Neural progenitor cell (in vitro differentiated cells): ENCODE results near the gene ACAD10.

Source experiments
- EZH2 ChIP-seq: fragments of 200-600 bp; sonication (generic); IDR thresholded peaks from 2 replicates; pipeline ENCODE4 v1.6.1; 2017; ENCODE audit warnings: antibody characterized with exemption, mild to moderate bottlenecking, moderate library complexity
- EZH2phosphoT487 ChIP-seq: fragments of 200-600 bp; sonication (generic); IDR thresholded peaks from 2 replicates; pipeline ENCODE4 v1.6.1; 2017; ENCODE audit warnings: antibody characterized with exemption
- TF ChIP-seq, protein P1 (sequence below): fragments of 200-600 bp; sonication (generic); IDR thresholded peaks from 2 replicates; pipeline ENCODE4 v1.5.1; 2017; ENCODE audit warnings: antibody characterized with exemption, mild to moderate bottlenecking

DNA sequence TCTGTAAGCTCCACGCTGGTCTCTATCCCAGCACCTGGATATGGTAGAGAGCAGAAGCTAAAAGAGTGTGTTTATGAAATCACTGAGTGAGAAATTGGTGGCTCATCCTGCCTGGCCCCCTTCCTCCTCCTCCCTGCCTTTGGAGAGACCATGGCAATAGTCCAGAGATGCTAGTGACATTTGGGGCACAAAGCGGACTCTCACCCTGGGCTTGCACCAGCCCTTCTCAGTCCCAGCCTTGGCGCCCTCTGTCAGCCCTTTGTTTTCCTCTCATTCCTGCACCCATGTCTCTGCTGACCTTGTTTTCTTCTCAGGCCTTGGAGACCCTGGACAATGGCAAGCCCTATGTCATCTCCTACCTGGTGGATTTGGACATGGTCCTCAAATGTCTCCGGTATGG, 99.1 kb downstream of the ACAD10 start:
- TF ChIP-seq, protein P1, sequence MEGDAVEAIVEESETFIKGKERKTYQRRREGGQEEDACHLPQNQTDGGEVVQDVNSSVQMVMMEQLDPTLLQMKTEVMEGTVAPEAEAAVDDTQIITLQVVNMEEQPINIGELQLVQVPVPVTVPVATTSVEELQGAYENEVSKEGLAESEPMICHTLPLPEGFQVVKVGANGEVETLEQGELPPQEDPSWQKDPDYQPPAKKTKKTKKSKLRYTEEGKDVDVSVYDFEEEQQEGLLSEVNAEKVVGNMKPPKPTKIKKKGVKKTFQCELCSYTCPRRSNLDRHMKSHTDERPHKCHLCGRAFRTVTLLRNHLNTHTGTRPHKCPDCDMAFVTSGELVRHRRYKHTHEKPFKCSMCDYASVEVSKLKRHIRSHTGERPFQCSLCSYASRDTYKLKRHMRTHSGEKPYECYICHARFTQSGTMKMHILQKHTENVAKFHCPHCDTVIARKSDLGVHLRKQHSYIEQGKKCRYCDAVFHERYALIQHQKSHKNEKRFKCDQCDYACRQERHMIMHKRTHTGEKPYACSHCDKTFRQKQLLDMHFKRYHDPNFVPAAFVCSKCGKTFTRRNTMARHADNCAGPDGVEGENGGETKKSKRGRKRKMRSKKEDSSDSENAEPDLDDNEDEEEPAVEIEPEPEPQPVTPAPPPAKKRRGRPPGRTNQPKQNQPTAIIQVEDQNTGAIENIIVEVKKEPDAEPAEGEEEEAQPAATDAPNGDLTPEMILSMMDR: no peak
- TF ChIP-seq EZH2phosphoT487: no peak
- TF ChIP-seq EZH2: no peak
